ENCODE results near the gene GSC. TPM values are rescaled to one million over a fixed set of nuclear protein-coding genes. Genes with fewer than 3 reads are reported as not detected.
"Not testable (repeated sequence)": the region's sequence is repeated elsewhere in the genome, so short reads cannot be mapped to it uniquely, and the experiment has no call there.

Gene GSC
- total and polyA plus RNA-seq, 2 donors (not counting 1 experiment from before 2014, with no cell fraction given), result not detected

DNA sequence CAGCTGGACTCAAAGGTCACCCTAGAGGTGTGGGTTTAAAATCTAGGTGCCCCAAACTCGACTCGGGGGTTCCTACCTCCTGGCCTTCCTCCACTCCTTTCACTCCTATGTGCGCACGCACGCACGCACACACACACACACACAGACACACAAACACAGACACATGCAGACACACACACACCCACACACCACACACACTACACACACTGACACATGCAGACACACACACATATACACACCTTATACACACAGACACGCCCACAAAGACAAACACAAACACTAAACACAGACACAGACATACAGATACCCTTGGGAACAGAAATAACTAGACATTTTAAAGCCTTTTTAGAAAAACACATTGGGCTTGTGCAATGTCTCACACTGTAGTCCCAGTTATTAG is 31.8 kb downstream of the GSC start:
- no peaks in the 10 kb centered on the region for H3K9me3 ChIP-seq (ENCODE audit: control extremely low read depth in 1 of 3, control insufficient read depth in 2 of 3, insufficient read depth in 1 of 3, low read length in 2 of 3)
- no peaks in the 10 kb centered on the region for H3K4me1 Mint-ChIP-seq
- H3K4me3 Mint-ChIP-seq, result no peak overlapping the region
- H3K4me3 ChIP-seq (ENCODE audit: control extremely low read depth in 1 of 5, extremely low read depth in 1 of 5, insufficient read depth in 1 of 5, low read depth in 2 of 5, low read length in 4 of 5), result no peak overlapping the region
- H3K27me3 Mint-ChIP-seq, result peaks cover 14% of the 10 kb centered on the region
- no peaks in the 10 kb centered on the region for H3K36me3 ChIP-seq (replicated peaks in 1 of 2; ENCODE audit: control extremely low read depth in 1 of 2, control insufficient read depth in 1 of 2, extremely low read depth in 1 of 2, insufficient read depth in 2 of 2, low read length in 1 of 2)
- peaks cover 0 to 7% (median 0%) of the 10 kb centered on the region in 4 experiments for H3K27me3 ChIP-seq (replicated peaks in 1 of 4; ENCODE audit: control extremely low read depth in 1 of 4, control insufficient read depth in 3 of 4, insufficient read depth in 4 of 4, low read length in 3 of 4)
- H3K79me2 ChIP-seq (ENCODE audit: control insufficient read depth, insufficient read depth, low read length), result no peaks in the 10 kb centered on the region
- WGBS (ENCODE audit: insufficient coverage), result 94% methylated on average over 7 of the region's 7 CpGs
- H2AFZ ChIP-seq (ENCODE audit: insufficient read depth, low read depth, low read length, poor library complexity, severe bottlenecking), result no peak overlapping the region
- H3K27ac ChIP-seq (ENCODE audit: low read length in 2 of 2), result no peak overlapping the region
- ChIA-PET CTCF (no interaction called here), POLR2A (no interaction called here)
- H3K9me3 Mint-ChIP-seq (ENCODE audit: insufficient read depth), result no peaks in the 10 kb centered on the region
- TF ChIP-seq CTCF (IDR thresholded peaks at IDR 0.05) (no peak), EZH2 (IDR thresholded peaks at IDR 0.05; ENCODE audit: borderline replicate concordance, insufficient read depth, low read depth, low read length, poor library complexity, severe bottlenecking) (no peak)
- no peaks in the 10 kb centered on the region for H4K20me1 ChIP-seq (ENCODE audit: control insufficient read depth, insufficient read depth, low read length, poor library complexity, severe bottlenecking)
- ATAC-seq (ENCODE audit: low read depth) (no peak), DNase-seq (no peak)
- no peak overlapping the region for H3K4me2 ChIP-seq (replicated peaks; ENCODE audit: low read depth, low read length, poor library complexity, severe bottlenecking)
- no peaks in the 10 kb centered on the region for H3K4me1 ChIP-seq (ENCODE audit: control insufficient read depth in 2 of 2, insufficient read depth in 2 of 2, low read length in 2 of 2)
- no peak overlapping the region for H3K27ac Mint-ChIP-seq
- H3K9ac ChIP-seq (ENCODE audit: low read length), result no peak overlapping the region
- intact Hi-C loops (cut with micrococcal nuclease), result no loop called here

- intact Hi-C loops (cut with micrococcal nuclease), result no loop called here
- H3K4me2 ChIP-seq (replicated peaks; ENCODE audit: low read depth, low read length, poor library complexity, severe bottlenecking), result no peak overlapping the region
- Mint-ChIP-seq H3K9me3 (ENCODE audit: insufficient read depth) (no peaks in the 10 kb centered on the region), H3K27me3 (peaks cover 10% of the 10 kb centered on the region), H3K4me1 (no peaks in the 10 kb centered on the region), H3K4me3 (no peak overlapping the region), H3K27ac (no peak overlapping the region)
- DNase-seq (no peak), ATAC-seq (ENCODE audit: low read depth) (no peak)
- no peaks in the 10 kb centered on the region for H3K36me3 ChIP-seq (replicated peaks in 1 of 2; ENCODE audit: control extremely low read depth in 1 of 2, control insufficient read depth in 1 of 2, extremely low read depth in 1 of 2, insufficient read depth in 2 of 2, low read length in 1 of 2)
- no peak overlapping the region for H3K4me3 ChIP-seq (ENCODE audit: control extremely low read depth in 1 of 5, extremely low read depth in 1 of 5, insufficient read depth in 1 of 5, low read depth in 2 of 5, low read length in 4 of 5)
- no peak overlapping the region for H3K27ac ChIP-seq (ENCODE audit: low read length in 2 of 2)
- no peaks in the 10 kb centered on the region for H3K79me2 ChIP-seq (ENCODE audit: control insufficient read depth, insufficient read depth, low read length)
- POLR2A ChIA-PET, result no interaction called here
- H3K4me1 ChIP-seq (ENCODE audit: control insufficient read depth in 2 of 2, insufficient read depth in 2 of 2, low read length in 2 of 2), result no peaks in the 10 kb centered on the region
- no peaks in the 10 kb centered on the region for H3K27me3 ChIP-seq (replicated peaks in 1 of 4; ENCODE audit: control extremely low read depth in 1 of 4, control insufficient read depth in 3 of 4, insufficient read depth in 4 of 4, low read length in 3 of 4)
- H3K9ac ChIP-seq (ENCODE audit: low read length), result no peak overlapping the region
- TF ChIP-seq CTCF (IDR thresholded peaks at IDR 0.05) (no peak), EZH2 (IDR thresholded peaks at IDR 0.05; ENCODE audit: borderline replicate concordance, insufficient read depth, low read depth, low read length, poor library complexity, severe bottlenecking) (no peak)
- CTCF ChIA-PET, result no interaction called here
- no peaks in the 10 kb centered on the region for H4K20me1 ChIP-seq (ENCODE audit: control insufficient read depth, insufficient read depth, low read length, poor library complexity, severe bottlenecking)
- H3K9me3 ChIP-seq (ENCODE audit: control extremely low read depth in 1 of 3, control insufficient read depth in 2 of 3, insufficient read depth in 1 of 3, low read length in 2 of 3), result peaks cover 0 to 5% (median 0%) of the 10 kb centered on the region in 3 donors
- no peak overlapping the region for H2AFZ ChIP-seq (ENCODE audit: insufficient read depth, low read depth, low read length, poor library complexity, severe bottlenecking)
- WGBS (ENCODE audit: insufficient coverage), result 67% methylated on average over 2 of the region's 3 CpGs
Observed at GRCh38 chr14:94728950-94729349, 41.0 kb downstream of the GSC start.

- ATAC-seq (ENCODE audit: low read depth); H3K27me3 ChIP-seq (replicated peaks in 1 of 4; ENCODE audit: control extremely low read depth in 1 of 4, control insufficient read depth in 3 of 4, insufficient read depth in 4 of 4, low read length in 3 of 4); H3K79me2 ChIP-seq (ENCODE audit: control insufficient read depth, insufficient read depth, low read length); H4K20me1 ChIP-seq (ENCODE audit: control insufficient read depth, insufficient read depth, low read length, poor library complexity, severe bottlenecking); H3K27me3 Mint-ChIP-seq; H2AFZ ChIP-seq (ENCODE audit: insufficient read depth, low read depth, low read length, poor library complexity, severe bottlenecking); H3K4me1 ChIP-seq (ENCODE audit: control insufficient read depth in 2 of 2, insufficient read depth in 2 of 2, low read length in 2 of 2); H3K36me3 ChIP-seq (replicated peaks in 1 of 2; ENCODE audit: control extremely low read depth in 1 of 2, control insufficient read depth in 1 of 2, extremely low read depth in 1 of 2, insufficient read depth in 2 of 2, low read length in 1 of 2); H3K27ac ChIP-seq (ENCODE audit: low read length in 2 of 2); H3K9ac ChIP-seq (ENCODE audit: low read length); CTCF ChIA-PET; H3K4me2 ChIP-seq (replicated peaks; ENCODE audit: low read depth, low read length, poor library complexity, severe bottlenecking); H3K4me1 Mint-ChIP-seq; intact Hi-C loops (cut with micrococcal nuclease); H3K9me3 Mint-ChIP-seq (ENCODE audit: insufficient read depth); H3K27ac Mint-ChIP-seq; H3K9me3 ChIP-seq (ENCODE audit: control extremely low read depth in 1 of 3, control insufficient read depth in 2 of 3, insufficient read depth in 1 of 3, low read length in 2 of 3); POLR2A ChIA-PET; H3K4me3 ChIP-seq (ENCODE audit: control extremely low read depth in 1 of 5, extremely low read depth in 1 of 5, insufficient read depth in 1 of 5, low read depth in 2 of 5, low read length in 4 of 5); H3K4me3 Mint-ChIP-seq; DNase-seq: not testable (repeated sequence)
- WGBS (ENCODE audit: insufficient coverage), result 83% methylated on average over 2 of the region's 5 CpGs
Observed at GRCh38 chr14:94728440-94728839, 41.5 kb downstream of the GSC start.

Measured in B cell (primary cell).